HG03460 (cell line): ENCODE results near the gene MED28.

Experiments used
- ATAC-seq: cut with Tn5 transposase; IDR thresholded peaks from one replicate; pipeline ENCODE4 v1.9.1; 2021; ENCODE audit not compliant: unreplicated experiment

MED28 gene

DNA sequence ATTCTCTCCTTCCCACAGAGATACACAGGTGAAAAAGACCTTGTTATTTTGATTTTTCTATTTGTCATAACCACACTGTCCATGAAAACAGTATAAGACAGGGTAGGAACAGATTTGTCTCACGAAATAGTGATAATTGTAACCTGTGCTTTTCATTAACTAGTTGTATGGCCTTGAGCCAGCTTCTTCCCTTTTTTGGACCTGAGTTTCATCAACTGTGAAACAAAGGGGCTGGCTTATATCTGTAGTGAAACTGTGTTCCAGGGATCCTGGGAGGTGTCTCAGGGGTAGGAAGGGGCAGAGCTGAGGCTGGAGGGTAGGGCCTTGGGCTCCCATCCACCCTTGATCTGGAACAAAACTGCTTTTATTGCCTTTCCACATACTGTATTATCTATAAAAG is 50.9 kb downstream of the MED28 start:
- no peak for ATAC-seq

DNA sequence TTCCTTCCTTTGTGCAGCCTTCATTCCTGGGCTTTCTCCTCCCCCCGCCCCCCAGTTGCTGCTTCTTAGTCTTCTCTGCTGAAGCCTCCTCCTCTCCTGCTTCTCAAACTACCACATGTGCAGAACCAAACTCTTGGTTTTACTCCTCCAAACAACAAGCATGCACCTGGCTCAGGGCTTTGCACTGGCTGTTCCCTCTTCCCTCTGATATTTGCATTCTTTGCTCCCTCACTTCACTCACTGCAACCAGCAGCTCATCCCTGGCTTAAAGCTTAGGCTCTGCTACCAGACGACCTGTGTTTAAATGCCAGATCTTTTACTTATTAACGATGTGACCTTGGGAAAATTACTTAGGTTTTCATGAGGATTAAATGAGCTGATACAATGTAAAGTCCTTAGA is 51.4 kb downstream of the MED28 start:
- ATAC-seq, result no peak

DNA sequence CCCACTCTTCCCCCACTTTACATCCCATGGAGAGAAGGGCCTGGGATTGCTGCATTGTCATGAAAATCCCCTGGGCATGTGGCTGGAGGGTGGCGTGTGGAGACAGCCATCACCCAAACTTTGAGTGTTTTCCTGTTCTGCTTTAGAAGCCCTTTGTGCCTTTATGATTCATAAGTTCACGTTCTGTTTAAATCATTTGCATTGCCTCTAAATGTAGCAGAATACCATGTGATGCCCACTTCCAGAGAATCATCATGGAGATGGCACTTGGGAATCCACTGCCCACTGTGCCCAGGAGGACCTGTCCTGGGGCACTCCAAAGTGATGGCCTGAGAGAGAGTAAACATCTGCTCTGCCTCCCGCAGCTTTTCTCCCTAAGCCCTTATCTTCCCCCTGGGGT is 52.8 kb downstream of the MED28 start:
- ATAC-seq, result no peak

DNA sequence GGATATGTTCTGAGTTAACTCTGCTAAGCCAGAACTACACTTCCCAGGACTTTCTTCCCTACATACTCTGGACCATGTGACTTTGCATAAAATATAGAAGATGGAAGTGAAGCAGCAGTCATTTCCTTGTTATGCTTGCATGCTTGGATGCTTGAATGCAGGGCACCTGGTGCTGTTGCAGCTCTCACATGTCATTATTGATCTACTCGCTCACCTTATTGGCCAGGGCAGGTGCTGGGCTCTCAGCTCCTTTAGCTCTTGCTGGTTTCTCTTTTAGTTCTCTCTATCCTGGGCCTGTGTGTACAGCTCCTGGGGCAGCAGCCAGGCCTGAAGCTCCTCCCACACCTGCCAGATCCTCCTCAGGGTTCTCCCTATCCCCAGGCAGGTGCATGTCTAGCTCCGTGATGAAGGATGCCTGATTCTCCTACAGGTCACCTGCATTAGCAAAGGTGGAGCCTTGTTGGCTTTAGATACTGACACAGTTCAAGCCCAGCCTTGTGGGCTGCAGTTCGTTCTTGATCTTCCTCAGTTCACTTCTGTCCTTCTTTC is 53.3 kb downstream of the MED28 start:
- no peak for ATAC-seq

DNA sequence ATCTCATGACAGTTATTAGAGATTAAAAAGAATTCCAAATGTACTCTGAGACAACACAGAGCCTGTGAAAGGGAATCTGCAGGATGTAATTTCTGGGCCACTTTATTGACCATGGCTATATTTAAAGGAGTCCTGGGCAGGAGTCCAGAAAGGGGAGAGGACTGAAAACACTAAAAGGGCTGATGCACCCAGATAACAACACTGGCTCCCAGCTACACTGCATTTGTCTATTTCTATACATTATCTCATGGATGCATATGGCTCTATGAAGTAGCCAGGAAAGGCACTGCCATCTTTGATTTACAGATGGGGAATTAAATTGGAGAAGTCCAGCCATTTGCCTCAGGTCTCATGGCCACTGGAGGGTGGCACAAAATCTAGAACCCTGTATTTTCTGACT is 56.0 kb downstream of the MED28 start:
- no peak for ATAC-seq

DNA sequence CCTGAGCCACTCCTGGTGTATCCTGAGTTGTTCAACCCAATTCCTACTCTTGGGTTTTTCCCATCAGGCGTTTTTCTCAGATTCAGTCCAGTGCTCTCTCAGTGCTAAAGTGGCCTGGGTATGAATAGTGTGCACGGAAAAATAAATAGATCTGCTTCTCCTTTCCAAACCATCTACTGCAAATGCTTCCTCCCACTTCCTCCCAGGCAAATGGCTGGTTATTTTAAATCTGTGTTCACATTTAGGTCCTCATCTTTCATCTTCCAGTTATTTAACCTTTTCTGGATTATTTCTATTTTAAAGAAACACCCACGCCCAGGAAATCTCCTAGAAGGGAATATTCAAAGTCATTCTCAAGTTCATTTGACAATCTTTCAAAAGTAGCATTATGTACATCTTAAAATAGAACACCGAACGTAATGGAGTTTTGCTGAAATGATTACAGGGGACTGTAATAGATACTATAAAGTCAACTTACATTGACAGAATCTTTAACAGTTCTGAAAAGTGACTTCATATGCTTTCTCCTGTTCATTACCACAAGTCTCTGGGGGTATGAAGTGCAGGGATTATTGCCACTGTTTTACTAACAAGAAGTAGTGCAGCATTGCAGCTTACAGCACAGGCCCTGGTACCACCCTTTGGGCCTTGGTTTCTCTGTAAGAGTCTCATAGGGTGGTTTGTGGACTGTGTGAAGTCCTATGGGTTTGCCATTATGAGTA is 66.3 kb downstream of the MED28 start:
- no peak for ATAC-seq

DNA sequence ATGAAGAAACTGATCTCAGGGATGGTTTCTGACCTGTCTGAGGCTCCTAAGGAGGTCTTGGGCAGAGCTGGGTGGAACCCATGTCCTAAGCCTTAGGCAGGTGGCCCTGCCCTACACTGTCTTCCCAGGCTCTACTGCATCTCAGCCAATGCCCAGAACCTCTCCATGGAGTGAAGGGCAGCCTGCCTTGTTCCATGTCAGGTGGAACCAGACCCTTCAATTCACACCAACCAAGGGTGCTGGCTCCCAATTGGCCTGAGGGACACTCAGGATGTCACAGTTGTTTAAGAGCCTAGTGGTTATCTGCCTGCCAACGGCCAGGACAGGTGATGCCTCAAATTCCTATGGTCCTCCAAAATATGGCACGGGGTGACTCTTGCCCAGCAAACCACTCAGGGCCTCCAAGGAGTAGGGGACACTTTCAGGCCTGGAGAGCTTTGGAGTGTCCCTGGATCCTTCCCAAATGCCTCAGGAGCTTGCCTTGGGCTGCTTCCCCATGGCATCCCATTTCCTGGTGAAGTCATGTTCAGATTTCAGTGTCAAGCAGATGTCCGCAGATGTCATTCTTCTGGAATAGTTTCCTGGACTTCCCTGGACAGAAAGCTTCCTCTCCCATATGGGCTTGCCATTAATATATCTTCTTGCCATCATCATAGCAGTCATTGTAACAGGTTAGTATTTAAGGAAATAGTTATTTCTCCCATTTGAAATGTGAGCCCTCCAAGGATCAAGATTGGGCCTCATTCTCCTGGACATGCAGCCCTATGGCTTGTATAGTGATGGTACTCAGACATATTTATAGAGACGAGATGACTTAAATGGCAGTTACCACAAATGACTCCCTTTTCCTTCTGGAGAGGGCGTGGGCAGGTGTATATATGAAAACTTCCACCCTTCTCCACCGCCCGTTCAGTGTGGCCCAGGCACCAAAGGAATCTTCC is 67.1 kb downstream of the MED28 start:
- no peak for ATAC-seq

DNA sequence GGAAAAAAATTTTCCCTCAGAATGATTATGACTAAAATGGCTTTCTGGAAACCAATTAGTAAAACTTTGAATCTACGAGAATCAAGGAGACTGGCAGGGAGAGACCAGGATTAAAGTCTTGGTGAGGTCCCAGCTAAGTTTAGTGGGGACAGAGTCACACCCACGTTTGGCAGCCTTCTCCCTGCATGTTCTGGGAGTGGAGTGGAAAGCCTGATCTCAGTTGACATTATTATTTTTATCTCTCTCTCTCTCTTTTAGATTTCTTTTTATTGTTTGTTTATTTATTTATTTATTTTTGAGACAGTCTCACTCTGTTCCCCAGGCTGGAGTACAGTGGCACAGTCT is 67.8 kb downstream of the MED28 start:
- no peak for ATAC-seq
